ENCODE results near the gene MCRIP1.

Gene MCRIP1

GRCh38 chr17:81819708-81820107, 13.4 kb downstream of the MCRIP1 start:
- no peak for DNase-seq (ENCODE audit: low read depth)

GRCh38 chr17:81817758-81818147, 15.3 kb downstream of the MCRIP1 start:
- DNase-seq (ENCODE audit: low read depth): no peak

GRCh38 chr17:81815646-81815986, 17.5 kb downstream of the MCRIP1 start:
- DNase-seq (ENCODE audit: low read depth): no peak

- DNase-seq (ENCODE audit: low read depth): no peak
Observed at GRCh38 chr17:81814748-81815645, 18.1 kb downstream of the MCRIP1 start.

- DNase-seq (ENCODE audit: low read depth): no peak
Observed at GRCh38 chr17:81813861-81814683, 19.0 kb downstream of the MCRIP1 start.

- no peak for DNase-seq (ENCODE audit: low read depth)
Observed at GRCh38 chr17:81813371-81813684, 19.8 kb downstream of the MCRIP1 start.

GRCh38 chr17:81812571-81813370, 20.3 kb downstream of the MCRIP1 start:
- DNase-seq (ENCODE audit: low read depth): no peak

- DNase-seq (ENCODE audit: low read depth): no peak
Observed at GRCh38 chr17:81811705-81812570, 21.2 kb downstream of the MCRIP1 start.

GRCh38 chr17:81810892-81811704, 22.0 kb downstream of the MCRIP1 start:
- no peak for DNase-seq (ENCODE audit: low read depth)

- no peak for DNase-seq (ENCODE audit: low read depth)
Observed at GRCh38 chr17:81810476-81810875, 22.6 kb downstream of the MCRIP1 start.

GRCh38 chr17:81809556-81809998, 23.5 kb downstream of the MCRIP1 start:
- DNase-seq (ENCODE audit: low read depth): no peak

GRCh38 chr17:81808778-81809555, 24.1 kb downstream of the MCRIP1 start:
- no peak for DNase-seq (ENCODE audit: low read depth)

- no peak for DNase-seq (ENCODE audit: low read depth)
Observed at GRCh38 chr17:81807839-81808238, 25.3 kb downstream of the MCRIP1 start.

GRCh38 chr17:81807210-81807719, 25.8 kb downstream of the MCRIP1 start:
- DNase-seq (ENCODE audit: low read depth): no peak

GRCh38 chr17:81806461-81807209, 26.5 kb downstream of the MCRIP1 start:
- no peak for DNase-seq (ENCODE audit: low read depth)

- no peak for DNase-seq (ENCODE audit: low read depth)
Observed at GRCh38 chr17:81805707-81806460, 27.2 kb downstream of the MCRIP1 start.

GRCh38 chr17:81804559-81805399, 28.3 kb downstream of the MCRIP1 start:
- no peak for DNase-seq (ENCODE audit: low read depth)

All from activated gamma-delta T cell treated with anti-CD3 and anti-CD28 coated beads, Interleukin-2, amount 50 U/mL, for 16 hours (primary cell).